ACHN (cell line): ENCODE measurements around the gene DDX56.

Source experiments
- DNase-seq: peaks from one replicate; pipeline ENCODE4 v3.0.0-alpha.2; 2015
- in situ Hi-C: cut with HindIII; loops from 2 replicates; pipeline ENCODE4 v1.10.0; 2017; ENCODE audit warnings: low sequenced_read_pairs, low pct_ligation_motif_present, low pct_unique_long_range_greater_than_20kb

Gene DDX56

GRCh38 chr7:44519546-44519945, 54.2 kb downstream of the DDX56 start:
- no peak for DNase-seq
- in situ Hi-C loops = no loop called here

GRCh38 chr7:44518761-44519160, 54.9 kb downstream of the DDX56 start:
- in situ Hi-C loops = no loop called here

GRCh38 chr7:44517175-44517574, 56.5 kb downstream of the DDX56 start:
- DNase-seq = no peak
- in situ Hi-C loops = no loop called here

More at GRCh38 chr7:44518761-44519160, 54.9 kb downstream of the DDX56 start:
- DNase-seq = no peak
